ENCODE data around the gene LRRC47.

- TF ChIP-seq POLR2AphosphoS5 (IDR thresholded peaks at IDR 0.05; ENCODE audit: borderline replicate concordance, low read depth, low read length) (no peak), EZH2 (IDR thresholded peaks at IDR 0.05) (no peak), FOXP2 (optimal IDR thresholded peaks at IDR 0.05; ENCODE audit: control extremely low read depth, extremely low read length, insufficient read depth) (no peak)
Observed at GRCh38 chr1:3785456-3786157, 10.7 kb downstream of the LRRC47 start.
